WTC11 (cell line): ENCODE measurements around the gene GRIN2A. TPM values are rescaled to one million over a fixed set of nuclear protein-coding genes. Genes with fewer than 3 reads are reported as not detected.
A peak's percentile ranks its signal among the peaks of the same experiment; 100 is the strongest.

Experiments
- ATAC-seq: fragments of 200-7000 bp; cut with Tn5 transposase; 2 replicates; pipeline ENCODE4 v1.10.0; 2021; ENCODE audit warnings: mild to moderate bottlenecking, moderate library complexity
- CTCF ChIA-PET: fragments of 300-600 bp; sonication (Branson Sonifier 250); formaldehyde crosslinking; loops from one replicate; lab custom pipeline; 2021; ENCODE audit warnings: antibody characterized with exemption; lab: Charles Lee
- POLR2A ChIA-PET: fragments of 350-600 bp; sonication (Branson Sonifier 250); formaldehyde crosslinking; loops from one replicate; lab custom pipeline; 2021; ENCODE audit warnings: antibody characterized with exemption; lab: Charles Lee
- DNase-seq: peaks from one replicate; pipeline ENCODE4 v3.0.0; 2021; ENCODE audit warnings: low spot score
- H3K27ac Mint-ChIP-seq: 2 replicates; pipeline ENCODE4 v1.8.0; 2021; ENCODE audit warnings: mixed read lengths
- H3K27me3 Mint-ChIP-seq: 2 replicates; pipeline ENCODE4 v1.8.0; 2021; ENCODE audit warnings: low read depth, mild to moderate bottlenecking, moderate library complexity, mixed read lengths
- H3K36me3 Mint-ChIP-seq: 2 replicates; pipeline ENCODE4 v1.8.0; 2021; ENCODE audit warnings: mixed read lengths
- H3K4me1 Mint-ChIP-seq: 2 replicates; pipeline ENCODE4 v1.8.0; 2022; ENCODE audit warnings: mixed read lengths
- H3K4me3 Mint-ChIP-seq: 2 replicates; pipeline ENCODE4 v1.8.0; 2021; ENCODE audit warnings: mild to moderate bottlenecking, moderate library complexity, mixed read lengths
- H3K9me3 Mint-ChIP-seq: 2 replicates; pipeline ENCODE4 v1.8.0; 2021; ENCODE audit warnings: mixed read lengths
- ARID4B ChIP-seq: sonication (generic); formaldehyde crosslinking; IDR thresholded peaks from 2 replicates; pipeline ENCODE4 v1.8.0; 2023; ENCODE audit warnings: missing genetic modification reagents, mild to moderate bottlenecking, borderline replicate concordance
- CBFB ChIP-seq: sonication (generic); formaldehyde crosslinking; IDR thresholded peaks from 2 replicates; pipeline ENCODE4 v1.8.1; 2022; ENCODE audit warnings: mild to moderate bottlenecking, low read depth, missing genetic modification reagents
- CREM ChIP-seq: sonication (generic); formaldehyde crosslinking; IDR thresholded peaks from 2 replicates; pipeline ENCODE4 v1.8.1; 2022; ENCODE audit warnings: mild to moderate bottlenecking, missing genetic modification reagents, moderate library complexity
- E2F1 ChIP-seq: sonication (generic); formaldehyde crosslinking; IDR thresholded peaks from 2 replicates; pipeline ENCODE4 v1.8.0; 2022; ENCODE audit warnings: mild to moderate bottlenecking, missing genetic modification reagents
- ETV6 ChIP-seq: sonication (generic); formaldehyde crosslinking; IDR thresholded peaks from 2 replicates; pipeline ENCODE4 v1.8.1; 2022; ENCODE audit warnings: mild to moderate bottlenecking, missing genetic modification reagents
- FOXP4 ChIP-seq: sonication (generic); formaldehyde crosslinking; IDR thresholded peaks from 2 replicates; pipeline ENCODE4 v1.8.0; 2022; ENCODE audit warnings: mild to moderate bottlenecking, missing genetic modification reagents
- GABPB1 ChIP-seq: sonication (generic); formaldehyde crosslinking; IDR thresholded peaks from 2 replicates; pipeline ENCODE4 v1.8.1; 2023; ENCODE audit warnings: mild to moderate bottlenecking, missing genetic modification reagents
- HMGXB4 ChIP-seq: sonication (generic); formaldehyde crosslinking; IDR thresholded peaks from 2 replicates; pipeline ENCODE4 v1.8.1; 2023; ENCODE audit warnings: mild to moderate bottlenecking, moderate library complexity, missing genetic modification reagents
- KAT7 ChIP-seq: sonication (generic); formaldehyde crosslinking; IDR thresholded peaks from 2 replicates; pipeline ENCODE4 v1.8.1; 2023; ENCODE audit warnings: missing genetic modification reagents, mild to moderate bottlenecking, borderline replicate concordance
- MAX ChIP-seq: sonication (generic); formaldehyde crosslinking; IDR thresholded peaks from 2 replicates; pipeline ENCODE4 v1.8.0; 2022; ENCODE audit warnings: mild to moderate bottlenecking, missing genetic modification reagents
- MLX ChIP-seq: sonication (generic); formaldehyde crosslinking; IDR thresholded peaks from 2 replicates; pipeline ENCODE4 v1.8.1; 2023; ENCODE audit warnings: mild to moderate bottlenecking, missing genetic modification reagents, moderate library complexity
- MXD4 ChIP-seq: fragments of 250-450 bp; sonication (Bioruptor Pico); IDR thresholded peaks from 2 replicates; pipeline ENCODE4 v1.8.0; 2021; ENCODE audit warnings: mild to moderate bottlenecking, moderate library complexity, borderline replicate concordance
- PREB ChIP-seq: sonication (generic); formaldehyde crosslinking; IDR thresholded peaks from 2 replicates; pipeline ENCODE4 v1.8.1; 2022; ENCODE audit warnings: mild to moderate bottlenecking, missing genetic modification reagents, moderate library complexity, borderline replicate concordance
- RORB ChIP-seq: fragments of 250-450 bp; sonication (Bioruptor Pico); IDR thresholded peaks from 2 replicates; pipeline ENCODE4 v1.9.0; 2021; ENCODE audit warnings: mild to moderate bottlenecking
- ZBTB43 ChIP-seq: sonication (generic); formaldehyde crosslinking; IDR thresholded peaks from 2 replicates; pipeline ENCODE4 v1.8.1; 2023; ENCODE audit warnings: mild to moderate bottlenecking, missing genetic modification reagents
- ZNF232 ChIP-seq: sonication (generic); formaldehyde crosslinking; IDR thresholded peaks from 2 replicates; pipeline ENCODE4 v1.8.0; 2022; ENCODE audit warnings: mild to moderate bottlenecking, missing genetic modification reagents
- ZNF281 ChIP-seq: sonication (generic); formaldehyde crosslinking; IDR thresholded peaks from 2 replicates; pipeline ENCODE4 v1.8.0; 2023; ENCODE audit warnings: mild to moderate bottlenecking, missing genetic modification reagents
- ZNF396 ChIP-seq: fragments of 250-450 bp; sonication (Bioruptor Pico); IDR thresholded peaks from 2 replicates; pipeline ENCODE4 v1.8.0; 2021; ENCODE audit warnings: mild to moderate bottlenecking, moderate library complexity, borderline replicate concordance
- ZNF423 ChIP-seq: fragments of 250-450 bp; sonication (Bioruptor Pico); IDR thresholded peaks from 2 replicates; pipeline ENCODE4 v2.1.2; 2022; ENCODE audit warnings: mild to moderate bottlenecking, moderate library complexity
- total RNA-seq: library from RNA; stranded (reverse); gene quantifications from 3 replicates; pipeline ENCODE4 v1.2.3, GENCODE V29; 2021

Gene GRIN2A
- total RNA-seq, 1 experiment from 2014 or later, result 3.5 TPM

GRCh38 chr16:9840761-9841665 is 341.2 kb downstream of the GRIN2A start:
- H3K4me1 Mint-ChIP-seq, result peaks cover 27% of the 10 kb centered on the region
- peak; percentile 81 for ATAC-seq
- H3K4me3 Mint-ChIP-seq, result no peak overlapping the region
- no peaks in the 10 kb centered on the region; the same call in 1 of the 2 replicates for H3K36me3 Mint-ChIP-seq
- H3K27me3 Mint-ChIP-seq, result no peaks in the 10 kb centered on the region
- DNase-seq, result no peak
- peak overlapping the region; percentile 59 for H3K27ac Mint-ChIP-seq
- ChIA-PET POLR2A (no interaction called here), CTCF (no interaction called here)
- H3K9me3 Mint-ChIP-seq, result peaks cover 13% of the 10 kb centered on the region
- TF ChIP-seq CBFB (CRISPR knock-in tag) (no peak), MLX (CRISPR knock-in tag) (no peak), PREB (CRISPR knock-in tag) (no peak), ZNF281 (CRISPR knock-in tag) (no peak), KAT7 (CRISPR knock-in tag) (no peak), ZNF396 (CRISPR knock-in tag) (no peak), CREM (CRISPR knock-in tag) (no peak), RORB (CRISPR knock-in tag) (no peak), GABPB1 (CRISPR knock-in tag) (no peak), MAX (CRISPR knock-in tag) (no peak), MXD4 (CRISPR knock-in tag) (no peak), E2F1 (no peak), ZNF232 (no peak), ZBTB43 (CRISPR knock-in tag) (no peak), ARID4B (CRISPR knock-in tag) (no peak), ZNF423 (CRISPR knock-in tag) (no peak), FOXP4 (CRISPR knock-in tag) (no peak), HMGXB4 (CRISPR knock-in tag) (no peak), ETV6 (CRISPR knock-in tag) (no peak)
